ENCODE data around the gene ACVR1B.

The ACVR1B gene

GRCh38 chr12:52005903-52006703 lies 54.6 kb downstream of the ACVR1B start:
- DNase-seq = no peak

GRCh38 chr12:52006726-52007157 lies 55.2 kb downstream of the ACVR1B start, which contains the start of gene TAMALIN:
Gene TAMALIN, plus strand, starts transcription at chr12:52006946. Its CDS starts 74 bp downstream, at chr12:52007020.
- DNase-seq = no peak

- DNase-seq = no peak
These were observed 55.8 kb downstream of the ACVR1B start for GRCh38 chr12:52007158-52007921.

- no peak for DNase-seq
These were observed 56.5 kb downstream of the ACVR1B start for GRCh38 chr12:52007982-52008510.

GRCh38 chr12:52009081-52009751 lies 57.7 kb downstream of the ACVR1B start:
- DNase-seq = no peak

GRCh38 chr12:52010152-52010622 lies 58.7 kb downstream of the ACVR1B start:
- no peak for DNase-seq

GRCh38 chr12:52010692-52011601 lies 59.4 kb downstream of the ACVR1B start:
- DNase-seq = no peak

- DNase-seq = no peak
These were observed 60.2 kb downstream of the ACVR1B start for GRCh38 chr12:52011602-52012214.

- no peak for DNase-seq
These were observed 62.3 kb downstream of the ACVR1B start for GRCh38 chr12:52013626-52014310.

GRCh38 chr12:52014567-52015530 lies 63.4 kb downstream of the ACVR1B start:
- no peak for DNase-seq

GRCh38 chr12:52015532-52016041 lies 64.1 kb downstream of the ACVR1B start:
- DNase-seq = no peak

- DNase-seq = no peak
These were observed 67.1 kb downstream of the ACVR1B start for GRCh38 chr12:52018433-52019112.

- DNase-seq = no peak
These were observed 67.7 kb downstream of the ACVR1B start for GRCh38 chr12:52019113-52019770.

GRCh38 chr12:52020539-52021336 lies 69.2 kb downstream of the ACVR1B start:
- peak; percentile 50 for DNase-seq

- no peak for DNase-seq
These were observed 71.3 kb downstream of the ACVR1B start for GRCh38 chr12:52022841-52023181.

GRCh38 chr12:52023182-52023975 lies 71.9 kb downstream of the ACVR1B start:
- DNase-seq = peak; percentile 91

All from activated CD4-positive, alpha-beta T cell treated with anti-CD3 and anti-CD28 coated beads, Interleukin-2, amount 50 U/mL, for 16 hours (primary cell).